ENCODE results near the gene SNCB.

DNA sequence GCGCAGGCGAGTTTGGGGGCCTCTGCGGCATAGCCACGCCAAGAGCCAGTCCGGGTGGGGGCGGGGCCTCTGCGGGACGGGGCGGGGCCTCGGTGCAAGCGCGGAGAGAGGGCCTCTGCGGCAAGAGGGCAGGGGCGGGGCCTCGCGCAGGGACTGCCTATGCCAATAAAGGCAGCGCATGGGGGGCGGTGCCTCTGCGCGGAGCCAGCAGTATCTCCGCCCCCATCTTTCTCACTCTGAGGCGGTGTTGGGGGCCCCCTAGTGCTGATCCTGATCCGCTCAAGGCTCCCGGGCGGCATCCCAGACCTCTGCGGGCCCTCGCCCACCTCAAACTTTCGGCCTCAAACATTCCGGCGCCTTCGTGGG, 11.1 kb downstream of the SNCB start:
- TF ChIP-seq, protein P1, sequence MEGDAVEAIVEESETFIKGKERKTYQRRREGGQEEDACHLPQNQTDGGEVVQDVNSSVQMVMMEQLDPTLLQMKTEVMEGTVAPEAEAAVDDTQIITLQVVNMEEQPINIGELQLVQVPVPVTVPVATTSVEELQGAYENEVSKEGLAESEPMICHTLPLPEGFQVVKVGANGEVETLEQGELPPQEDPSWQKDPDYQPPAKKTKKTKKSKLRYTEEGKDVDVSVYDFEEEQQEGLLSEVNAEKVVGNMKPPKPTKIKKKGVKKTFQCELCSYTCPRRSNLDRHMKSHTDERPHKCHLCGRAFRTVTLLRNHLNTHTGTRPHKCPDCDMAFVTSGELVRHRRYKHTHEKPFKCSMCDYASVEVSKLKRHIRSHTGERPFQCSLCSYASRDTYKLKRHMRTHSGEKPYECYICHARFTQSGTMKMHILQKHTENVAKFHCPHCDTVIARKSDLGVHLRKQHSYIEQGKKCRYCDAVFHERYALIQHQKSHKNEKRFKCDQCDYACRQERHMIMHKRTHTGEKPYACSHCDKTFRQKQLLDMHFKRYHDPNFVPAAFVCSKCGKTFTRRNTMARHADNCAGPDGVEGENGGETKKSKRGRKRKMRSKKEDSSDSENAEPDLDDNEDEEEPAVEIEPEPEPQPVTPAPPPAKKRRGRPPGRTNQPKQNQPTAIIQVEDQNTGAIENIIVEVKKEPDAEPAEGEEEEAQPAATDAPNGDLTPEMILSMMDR (conservative IDR thresholded peaks at IDR 0.05): no peak
- no peak for TF ChIP-seq ZFX (IDR thresholded peaks at IDR 0.05)
